ENCODE data around the gene METTL16.
"Not testable (repeated sequence)": the region's sequence is repeated elsewhere in the genome, so short reads cannot be mapped to it uniquely, and the experiment has no call there.

METTL16 gene

GRCh38 chr17:2500446-2500845 lies 11.2 kb downstream of the METTL16 start:
- DNase-seq = no peak

- not testable (repeated sequence) for DNase-seq
Measured at GRCh38 chr17:2489286-2489685, 22.4 kb downstream of the METTL16 start.

GRCh38 chr17:2487306-2487705 lies 24.4 kb downstream of the METTL16 start:
- no peak for DNase-seq

GRCh38 chr17:2486709-2487108 lies 25.0 kb downstream of the METTL16 start:
- DNase-seq = not testable (repeated sequence)

GRCh38 chr17:2485970-2486369 lies 25.7 kb downstream of the METTL16 start:
- DNase-seq = no peak

- DNase-seq = no peak
Measured at GRCh38 chr17:2485543-2485942, 26.1 kb downstream of the METTL16 start.

- peak; percentile 92 for DNase-seq
Measured at GRCh38 chr17:2484876-2485275, 26.8 kb downstream of the METTL16 start.

GRCh38 chr17:2483084-2483483 lies 28.6 kb downstream of the METTL16 start:
- DNase-seq = no peak

GRCh38 chr17:2482218-2482617 lies 29.5 kb downstream of the METTL16 start:
- peak; percentile 3 for DNase-seq

- DNase-seq = no peak
Measured at GRCh38 chr17:2481760-2482159, 29.9 kb downstream of the METTL16 start.

GRCh38 chr17:2478458-2478857 lies 33.2 kb downstream of the METTL16 start:
- DNase-seq = no peak

GRCh38 chr17:2475056-2475455 lies 36.6 kb downstream of the METTL16 start:
- no peak for DNase-seq

- DNase-seq = no peak
Measured at GRCh38 chr17:2474371-2474770, 37.3 kb downstream of the METTL16 start.

GRCh38 chr17:2468270-2468669 lies 43.4 kb downstream of the METTL16 start:
- DNase-seq = no peak

- DNase-seq = no peak
Measured at GRCh38 chr17:2466931-2467330, 44.8 kb downstream of the METTL16 start.

- DNase-seq = no peak
Measured at GRCh38 chr17:2462481-2462880, 49.2 kb downstream of the METTL16 start.

- no peak for DNase-seq
Measured at GRCh38 chr17:2459917-2460271, 51.8 kb downstream of the METTL16 start.

GRCh38 chr17:2457913-2458312 lies 53.8 kb downstream of the METTL16 start:
- DNase-seq = no peak

GRCh38 chr17:2456475-2456874 lies 55.2 kb downstream of the METTL16 start:
- DNase-seq = no peak

GRCh38 chr17:2455956-2456355 lies 55.7 kb downstream of the METTL16 start:
- no peak for DNase-seq

GRCh38 chr17:2453866-2454265 lies 57.8 kb downstream of the METTL16 start:
- DNase-seq = no peak

GRCh38 chr17:2453325-2453724 lies 58.4 kb downstream of the METTL16 start:
- peak; percentile 15 for DNase-seq

GRCh38 chr17:2452216-2452750 lies 59.4 kb downstream of the METTL16 start:
- DNase-seq = no peak

- no peak for DNase-seq
Measured at GRCh38 chr17:2450016-2450650, 61.6 kb downstream of the METTL16 start.

GRCh38 chr17:2449486-2449885 lies 62.2 kb downstream of the METTL16 start:
- DNase-seq = no peak
